Measurements from ENCODE around the gene GASK1B. TPM values are rescaled to one million over a fixed set of nuclear protein-coding genes. Genes with fewer than 3 reads are reported as not detected.

Gene GASK1B
- total RNA-seq, 4 donors from 2014 or later: 1.8 to 9.8 (median 7.9) TPM

Other genes starting within 250 kb of the GASK1B start
- 1 to 10 TPM in 3 of 4 donors, under 1 TPM in 1; 0.51 to 2.9 (median 2.3) TPM for gene TMEM144, start 37.5 kb upstream of the GASK1B start, total RNA-seq

All from gastrocnemius medialis (tissue), 4 donors.